Left renal cortex interstitium (tissue), 4 donors: Measurements from ENCODE around the gene CCDC136. TPM values are rescaled to one million over a fixed set of nuclear protein-coding genes. Genes with fewer than 3 reads are reported as not detected.

ENCODE experiments used
- DNase-seq, 4 donors: peaks; one replicate each; pipeline ENCODE4 v3.0.0-alpha.2; 2013; ENCODE audit warnings: low read depth in 4 of 4, low spot score in 2 of 4, missing footprints in 1 of 4
- polyA plus RNA-seq, 4 donors: library from polyadenylated mRNA; unstranded; fragments of 120-200 nt; gene quantifications; one replicate each; pipeline ENCODE4 v1.2.1, GENCODE V29; 2013; ENCODE audit not compliant: insufficient read length in 4 of 4

CCDC136 gene
- polyA plus RNA-seq, 4 donors: 12.0 to 31.0 (median 21.3) TPM

- peak in 2 of 4 donors; percentile 49 to 61 for DNase-seq
These were observed 38.7 kb downstream of the CCDC136 start, which contains the start of gene FLNC for GRCh38 chr7:128830231-128831177. FLNC (plus strand) TSS chr7:128830406; CDS start chr7:128830638, 232 bp downstream.

GRCh38 chr7:128831178-128831993 lies 39.6 kb downstream of the CCDC136 start:
- DNase-seq: peak in 1 of 4 donors; percentile 37

GRCh38 chr7:128831994-128832879 lies 40.5 kb downstream of the CCDC136 start:
- peak in 1 of 4 donors; percentile 34 for DNase-seq

- DNase-seq: no peak
These were observed 41.0 kb downstream of the CCDC136 start for GRCh38 chr7:128832880-128833147.

GRCh38 chr7:128833148-128833945 lies 41.6 kb downstream of the CCDC136 start:
- peak in 1 of 4 donors; percentile 37 for DNase-seq

GRCh38 chr7:128833946-128834325 lies 42.2 kb downstream of the CCDC136 start:
- no peak for DNase-seq

GRCh38 chr7:128835231-128835751 lies 43.5 kb downstream of the CCDC136 start:
- DNase-seq: no peak

GRCh38 chr7:128835790-128836641 lies 44.2 kb downstream of the CCDC136 start:
- DNase-seq: no peak

GRCh38 chr7:128836729-128837348 lies 45.1 kb downstream of the CCDC136 start:
- DNase-seq: no peak

GRCh38 chr7:128837521-128837921 lies 45.8 kb downstream of the CCDC136 start:
- DNase-seq: no peak

- DNase-seq: no peak
These were observed 46.5 kb downstream of the CCDC136 start for GRCh38 chr7:128838109-128838779.

GRCh38 chr7:128838981-128839731 lies 47.4 kb downstream of the CCDC136 start:
- no peak for DNase-seq

GRCh38 chr7:128839751-128840177 lies 48.0 kb downstream of the CCDC136 start:
- no peak for DNase-seq

- no peak for DNase-seq
These were observed 48.8 kb downstream of the CCDC136 start for GRCh38 chr7:128840326-128841170.

- DNase-seq: no peak
These were observed 49.5 kb downstream of the CCDC136 start for GRCh38 chr7:128841171-128841690.
